K562 (cell line): ENCODE results near the gene TMEM132D. TPM values are rescaled to one million over a fixed set of nuclear protein-coding genes. Genes with fewer than 3 reads are reported as not detected.
"Not testable (repeated sequence)": the region's sequence is repeated elsewhere in the genome, so short reads cannot be mapped to it uniquely, and the experiment has no call there.

Experiments
- ATAC-seq: fragments of 200-7000 bp; cut with Tn5 transposase; 3 replicates; pipeline ENCODE4 v1.9.1; 2020; ENCODE audit warnings: moderate library complexity
- BruUV-seq: library from RNA; stranded (reverse); fragments of 400-500 nt; replicated peaks from 2 replicates; lab custom pipeline; 2021; lab: Mats Ljungman, UMichigan
- CTCF ChIA-PET: fragments of 300-600 bp; formaldehyde crosslinking; extraction: SDS; loops from one replicate; lab custom pipeline; 2021; ENCODE audit warnings: low intra/inter-chr PET ratio; lab: Yijun Ruan, JAX
- POLR2A ChIA-PET: fragments of 300-600, 350-650 bp; sonication (Branson Sonifier 250); formaldehyde crosslinking; extraction: SDS; loops from one replicate; lab custom pipeline; 2021; ENCODE audit warnings: antibody characterized with exemption, inconsistent platforms; lab: Yijun Ruan, JAX
- DNase-seq, 4 experiments: peaks; one replicate each; pipeline versions ENCODE4 v3.0.0 to v3.0.0-alpha.2; 2011 to 2018; ENCODE audit warnings: low spot score in 3 of 4, mixed read lengths in 3 of 4; ENCODE audit errors: extremely low read depth in 1 of 4
- FAIRE-seq: peaks from 2 replicates; lab custom pipeline; 2011; peaks lifted over from hg19 to GRCh38; lab: Jason Lieb, UNC
- H2AFZ ChIP-seq: 2 replicates; pipeline ENCODE4 v1.6.0; 2011; ENCODE audit warnings: low read depth, low read length, control low read depth, inconsistent platforms
- H3K27ac ChIP-seq: fragments of 200-600 bp; 3 replicates; pipeline ENCODE4 v1.8.0; 2011; ENCODE audit warnings: low read depth, mild to moderate bottlenecking, control low read depth, inconsistent platforms, low read length, moderate library complexity, mixed read lengths; ENCODE audit errors: extremely low read depth
- H3K27me3 ChIP-seq, 2 experiments: fragments of 300-600 bp in 1 of 2; 2 replicates in 1 of 2; 3 replicates in 1 of 2; pipeline versions ENCODE4 v1.6.0 to v1.8.0; 2011; ENCODE audit warnings: inconsistent platforms in 2 of 2, low read length in 2 of 2, mild to moderate bottlenecking in 1 of 2, mixed read lengths in 1 of 2, moderate library complexity in 1 of 2; ENCODE audit not compliant: control insufficient read depth in 2 of 2, insufficient read depth in 2 of 2
- H3K36me3 ChIP-seq: fragments of 300-600 bp; 3 replicates; pipeline ENCODE4 v1.8.0; 2011; ENCODE audit warnings: mild to moderate bottlenecking, low read length, inconsistent platforms; ENCODE audit not compliant: control insufficient read depth, insufficient read depth
- H3K4me1 ChIP-seq, 2 experiments: fragments of 200-600 bp in 1 of 2; replicated peaks in 1 of 2; 2 replicates in 1 of 2; 3 replicates in 1 of 2; pipeline versions ENCODE4 v1.5.1 to v1.8.0; 2011; ENCODE audit warnings: inconsistent platforms in 2 of 2, low read length in 2 of 2, mild to moderate bottlenecking in 1 of 2, mixed read lengths in 1 of 2, moderate library complexity in 1 of 2; ENCODE audit not compliant: control insufficient read depth in 2 of 2, insufficient read depth in 2 of 2
- H3K4me2 ChIP-seq: 2 replicates; pipeline ENCODE4 v1.6.1; 2011; ENCODE audit warnings: low read length, control low read depth, inconsistent platforms, mixed read lengths; ENCODE audit not compliant: insufficient read depth
- H3K4me3 ChIP-seq: fragments of 200-600 bp; sonication (generic), shearing (Covaris generic); 2 replicates; pipeline ENCODE4 v1.5.1; 2016; ENCODE audit warnings: control low read depth, inconsistent platforms
- H3K79me2 ChIP-seq: fragments of 200-600 bp; 3 replicates; pipeline ENCODE4 v1.8.0; 2011; ENCODE audit warnings: low read length, inconsistent platforms; ENCODE audit not compliant: control insufficient read depth, insufficient read depth
- H3K9ac ChIP-seq, 2 experiments: 2 replicates each; pipeline versions ENCODE4 v1.6.0 to v1.6.1; 2011; ENCODE audit warnings: low read depth in 2 of 2, low read length in 2 of 2, control low read depth in 1 of 2, inconsistent platforms in 1 of 2, mild to moderate bottlenecking in 1 of 2, mixed read lengths in 1 of 2; ENCODE audit not compliant: insufficient read depth in 1 of 2
- H3K9me1 ChIP-seq: one replicate; pipeline ENCODE4 v1.6.0; 2011; ENCODE audit warnings: inconsistent platforms, mild to moderate bottlenecking, low read length, moderate library complexity; ENCODE audit not compliant: control insufficient read depth, insufficient read depth
- H3K9me3 ChIP-seq: replicated peaks from 2 replicates; pipeline ENCODE4 v1.5.1; 2011; ENCODE audit warnings: low read depth, low read length, inconsistent platforms; ENCODE audit not compliant: control insufficient read depth, insufficient read depth
- H4K20me1 ChIP-seq: replicated peaks from 2 replicates; pipeline ENCODE4 v1.6.1; 2011; ENCODE audit warnings: low read length, inconsistent platforms, mixed read lengths; ENCODE audit not compliant: control insufficient read depth, insufficient read depth
- BRCA1 ChIP-seq, 2 experiments: fragments of 450-650 bp in 1 of 2; sonication (generic) in 1 of 2; formaldehyde crosslinking in 1 of 2; IDR thresholded peaks; 2 replicates each; pipeline versions ENCODE4 v1.5.0 to v1.6.1; 2017 to 2020; ENCODE audit warnings: mild to moderate bottlenecking in 1 of 2, missing genetic modification reagents in 1 of 2
- CREB5 ChIP-seq: fragments of 250-450 bp; sonication (Bioruptor Pico); IDR thresholded peaks from 2 replicates; pipeline ENCODE4 v1.5.0; 2020; ENCODE audit warnings: mild to moderate bottlenecking
- ERF ChIP-seq: fragments of 450-650 bp; formaldehyde crosslinking; IDR thresholded peaks from 2 replicates; pipeline ENCODE4 v1.4.0; 2020; ENCODE audit warnings: mild to moderate bottlenecking, mixed read lengths
- MTA3 ChIP-seq: fragments of 450-650 bp; formaldehyde crosslinking; IDR thresholded peaks from 2 replicates; pipeline ENCODE4 v1.6.1; 2017; ENCODE audit warnings: mild to moderate bottlenecking, borderline replicate concordance
- RERE ChIP-seq: sonication (generic); formaldehyde crosslinking; IDR thresholded peaks from 2 replicates; pipeline ENCODE4 v1.8.0; 2023; ENCODE audit warnings: missing genetic modification reagents, mild to moderate bottlenecking, borderline replicate concordance
- ZFPM2 ChIP-seq: fragments of 250-450 bp; sonication (Bioruptor Pico); IDR thresholded peaks from 2 replicates; pipeline ENCODE4 v1.5.1; 2022; ENCODE audit warnings: mild to moderate bottlenecking
- ZNF395 ChIP-seq: fragments of 200-800 bp; sonication (Bioruptor generic); IDR thresholded peaks from 2 replicates; pipeline ENCODE4 v1.6.1; 2017; ENCODE audit warnings: missing genetic modification characterization, missing compliant biosample characterization
- WGBS: fragments of 100-300 bp; shearing (Covaris generic); methylation state at CpG from one replicate; pipeline ENCODE4 v1.1.6; 2016; ENCODE audit warnings: low coverage, mixed read lengths; ENCODE audit not compliant: insufficient coverage; ENCODE audit errors: missing lambda C conversion rate; 5-methylcytosine and 5-hydroxymethylcytosine counted together
- in situ Hi-C: fragments of 300-500 bp; cut with MboI; formaldehyde crosslinking; loops from 4 replicates; pipeline ENCODE4 v1.15.0; 2018; ENCODE audit warnings: inconsistent platforms, mixed read lengths
- intact Hi-C: fragments of 100-400 bp; cut with micrococcal nuclease; formaldehyde crosslinking; loops from 2 replicates; pipeline ENCODE4 v1.14.2; 2022
- polyA plus RNA-seq, 8 experiments: library from polyadenylated mRNA; depleted of rRNA in 4 of 8; stranded (reverse) in 5 of 8; unstranded in 3 of 8; fragments of >200 nt; fragmentation: Nextera tagmentation in 2 of 8; fragmentation: Illumina TruSeq in 1 of 8; extraction: Ambion mirVana in 2 of 8; extraction: Trizol in 1 of 8; gene quantifications; 2 replicates each; pipeline versions ENCODE4 v1.2.1 to v1.2.3, GENCODE V29; 2011 to 2014; ENCODE audit warnings: inconsistent platforms in 1 of 8, missing spikeins in 1 of 8
- total RNA-seq, 7 experiments: library from RNA; depleted of rRNA in 6 of 7; stranded (reverse); fragments of >200 nt in 6 of 7; fragmentation: Illumina TruSeq in 2 of 7; extraction: Trizol in 2 of 7; gene quantifications; 2 replicates each; pipeline versions ENCODE4 v1.2.1 to v1.2.3, GENCODE V29; 2011 to 2021; ENCODE audit warnings: low replicate concordance in 1 of 7

Gene TMEM132D
- total and polyA plus RNA-seq, 9 of the 15 experiments (the other 6 are each of a cell fraction or from before 2014, with no cell fraction given) = not detected

GRCh38 chr12:129549656-129550055 lies 354.2 kb downstream of the TMEM132D start:
- intact Hi-C loops (no loop called here), in situ Hi-C loops (no loop called here)
- no peak overlapping the region for H2AFZ ChIP-seq
- H3K27me3 ChIP-seq = peaks cover 0 to 1% of the 10 kb centered on the region in 2 experiments; a peak in 1 of 5 replicates
- H3K9me3 ChIP-seq = no peaks in the 10 kb centered on the region
- H4K20me1 ChIP-seq = no peaks in the 10 kb centered on the region
- no peak for ATAC-seq
- no peak overlapping the region for H3K27ac ChIP-seq
- no TSS peak for BruUV-seq
- H3K9ac ChIP-seq = no peak overlapping the region
- DNase-seq = no peak
- 0% methylated on average over 5 of the region's 5 CpGs for WGBS
- POLR2A ChIA-PET = no interaction called here
- H3K4me3 ChIP-seq = no peak overlapping the region
- FAIRE-seq = no peak
- H3K9me1 ChIP-seq = no peaks in the 10 kb centered on the region
- H3K79me2 ChIP-seq = no peaks in the 10 kb centered on the region
- H3K4me2 ChIP-seq = no peak overlapping the region
- H3K4me1 ChIP-seq = no peaks in the 10 kb centered on the region
- CTCF ChIA-PET = no interaction called here
- no peak for TF ChIP-seq RERE (CRISPR knock-in tag)
- TF ChIP-seq ZFPM2 = no peak
- TF ChIP-seq ZNF395 (CRISPR knock-in tag) = no peak
- no peak for TF ChIP-seq MTA3
- no peak for TF ChIP-seq CREB5 (CRISPR knock-in tag)
- no peak for TF ChIP-seq BRCA1 (IDR thresholded peaks at IDR 0.05)
- no peak for TF ChIP-seq BRCA1 (CRISPR knock-in tag; IDR thresholded peaks at IDR 0.05)
- TF ChIP-seq ERF (CRISPR knock-in tag) = no peak
- H3K36me3 ChIP-seq = no peaks in the 10 kb centered on the region

- H3K27ac ChIP-seq, H3K79me2 ChIP-seq, H3K9ac ChIP-seq, POLR2A ChIA-PET, BruUV-seq, H3K4me2 ChIP-seq, FAIRE-seq, in situ Hi-C loops, H4K20me1 ChIP-seq, H3K36me3 ChIP-seq, intact Hi-C loops, H3K27me3 ChIP-seq, H3K9me1 ChIP-seq, ATAC-seq, H3K4me1 ChIP-seq, H3K4me3 ChIP-seq, CTCF ChIA-PET, H3K9me3 ChIP-seq, DNase-seq, H2AFZ ChIP-seq: not testable (repeated sequence)
- WGBS = 0% methylated on average over 2 of the region's 2 CpGs
These were observed 354.8 kb downstream of the TMEM132D start for GRCh38 chr12:129549020-129549419.
